ENCODE data around the gene NDE1.
"Not testable (repeated sequence)": the region's sequence is repeated elsewhere in the genome, so short reads cannot be mapped to it uniquely, and the experiment has no call there.

NDE1 gene

DNA sequence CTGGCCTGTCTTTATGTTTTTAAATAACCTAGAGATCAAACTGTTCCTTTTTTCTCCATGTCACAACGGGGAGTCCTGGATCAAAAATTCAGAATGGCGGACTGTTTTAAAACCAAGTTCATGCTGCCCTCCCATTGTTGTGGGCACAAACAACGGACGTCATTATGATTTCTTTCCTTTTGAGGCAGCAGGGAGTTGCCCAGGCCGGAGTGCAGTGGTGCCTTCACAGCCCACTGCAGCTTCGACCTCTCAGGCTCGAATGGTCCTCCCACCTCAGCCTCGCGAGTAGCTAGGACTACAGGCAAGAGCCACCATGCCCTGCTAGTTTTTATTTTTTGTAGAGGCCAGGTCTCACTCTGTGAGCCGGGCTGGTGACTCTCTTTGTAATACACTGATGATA is 26.5 kb downstream of the NDE1 start:
- no peak for TF ChIP-seq CTCF (IDR thresholded peaks at IDR 0.05; ENCODE audit: low read depth, low read length)
- H3K4me3 ChIP-seq (ENCODE audit: low read depth, low read length), result no peak overlapping the region

DNA sequence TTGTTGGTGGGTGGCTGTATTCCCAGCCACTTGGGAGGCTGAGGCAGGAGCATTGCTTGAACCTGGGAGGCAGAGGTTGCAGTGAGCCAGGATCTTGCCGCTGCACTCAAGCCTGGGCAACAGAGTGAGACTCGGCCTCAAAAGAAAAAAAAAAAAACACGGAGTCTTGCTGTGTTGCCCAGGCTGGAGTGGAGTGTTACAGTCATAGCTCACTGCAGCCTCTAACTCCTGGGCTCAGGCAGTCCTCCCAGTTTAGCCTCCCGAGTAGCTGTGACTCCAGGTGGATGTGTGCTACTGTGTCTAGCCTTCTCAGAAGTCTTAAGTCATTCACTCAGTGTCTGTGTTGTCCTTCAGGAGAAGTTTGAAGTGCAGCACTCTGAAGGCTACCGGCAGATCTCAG is 27.4 kb downstream of the NDE1 start:
- no peak for TF ChIP-seq CTCF (IDR thresholded peaks at IDR 0.05; ENCODE audit: low read depth, low read length)
- no peak overlapping the region for H3K4me3 ChIP-seq (ENCODE audit: low read depth, low read length)

DNA sequence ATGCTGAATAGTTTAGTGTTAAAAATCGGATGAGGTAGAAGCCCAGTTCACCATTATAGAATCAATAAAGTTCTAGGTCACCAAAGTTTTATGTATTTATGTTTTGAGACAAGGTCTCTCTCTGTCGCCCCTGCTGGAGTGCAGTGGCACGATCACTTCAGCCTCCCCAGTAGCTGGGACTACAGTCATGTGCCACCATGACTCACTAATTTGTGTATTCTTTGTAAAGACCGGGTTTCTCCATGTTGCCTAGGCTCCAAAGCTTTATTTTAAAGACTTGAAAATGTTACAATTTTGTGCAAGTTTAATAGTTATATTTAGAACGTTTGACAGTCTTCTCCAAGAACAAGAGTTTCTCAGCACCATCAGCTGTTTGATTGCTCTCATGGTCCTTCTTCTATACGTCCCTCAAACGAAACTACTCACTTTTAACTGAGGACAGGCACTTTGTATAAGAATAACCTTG is 32.1 kb downstream of the NDE1 start:
- TF ChIP-seq CTCF (IDR thresholded peaks at IDR 0.05; ENCODE audit: low read depth, low read length), result peak; percentile 67
- H3K4me3 ChIP-seq (ENCODE audit: low read depth, low read length), result no peak overlapping the region

DNA sequence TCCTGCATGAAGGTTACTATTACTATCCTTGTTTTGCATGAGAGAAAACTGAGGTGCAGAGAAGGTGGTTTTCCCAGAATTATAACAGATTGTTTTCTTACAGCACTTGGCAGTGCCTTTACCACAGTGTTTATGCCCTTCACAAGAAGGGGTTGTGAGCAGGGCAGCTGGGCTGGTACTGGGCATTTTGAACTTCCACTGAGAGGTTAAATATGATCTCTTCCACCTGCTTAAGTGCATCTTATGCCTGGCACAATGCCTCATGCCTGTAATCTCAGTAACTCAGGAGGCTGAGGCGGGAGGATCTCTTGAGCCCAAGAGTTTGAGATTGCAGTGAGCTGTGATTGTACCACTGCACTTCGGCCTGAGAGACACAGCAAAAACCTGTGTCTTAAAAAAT is 36.2 kb downstream of the NDE1 start:
- H3K4me3 ChIP-seq (ENCODE audit: low read depth, low read length), result no peak overlapping the region
- TF ChIP-seq CTCF (IDR thresholded peaks at IDR 0.05; ENCODE audit: low read depth, low read length), result no peak

GRCh38 chr16:15689290-15689689 is 39.2 kb downstream of the NDE1 start:
- no peak overlapping the region for H3K4me3 ChIP-seq (ENCODE audit: low read depth, low read length)
- TF ChIP-seq CTCF (IDR thresholded peaks at IDR 0.05; ENCODE audit: low read depth, low read length), result no peak

DNA sequence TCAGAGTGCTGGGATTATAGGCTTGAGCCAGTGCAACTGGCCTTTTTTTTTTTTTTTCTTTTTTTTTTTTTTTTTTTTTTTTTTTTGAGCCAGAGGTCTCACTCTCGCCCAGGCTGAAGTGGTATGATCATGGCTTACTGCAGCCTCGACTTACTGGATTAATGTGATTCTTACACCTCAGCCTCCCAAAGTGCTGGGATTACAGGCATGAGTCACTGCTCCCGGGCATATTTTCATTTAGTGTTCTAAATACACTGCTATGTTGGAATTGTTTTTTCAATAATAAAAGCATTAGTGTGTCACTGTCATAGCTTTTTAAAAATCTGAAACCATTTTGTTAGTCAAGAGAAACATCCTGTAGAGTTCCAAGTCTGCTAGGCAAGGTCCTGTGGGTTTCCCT is 40.3 kb downstream of the NDE1 start:
- no peak overlapping the region for H3K4me3 ChIP-seq (ENCODE audit: low read depth, low read length)
- no peak for TF ChIP-seq CTCF (IDR thresholded peaks at IDR 0.05; ENCODE audit: low read depth, low read length)

GRCh38 chr16:15691046-15691445 is 41.0 kb downstream of the NDE1 start:
- no peak for TF ChIP-seq CTCF (IDR thresholded peaks at IDR 0.05; ENCODE audit: low read depth, low read length)
- no peak overlapping the region for H3K4me3 ChIP-seq (ENCODE audit: low read depth, low read length)

DNA sequence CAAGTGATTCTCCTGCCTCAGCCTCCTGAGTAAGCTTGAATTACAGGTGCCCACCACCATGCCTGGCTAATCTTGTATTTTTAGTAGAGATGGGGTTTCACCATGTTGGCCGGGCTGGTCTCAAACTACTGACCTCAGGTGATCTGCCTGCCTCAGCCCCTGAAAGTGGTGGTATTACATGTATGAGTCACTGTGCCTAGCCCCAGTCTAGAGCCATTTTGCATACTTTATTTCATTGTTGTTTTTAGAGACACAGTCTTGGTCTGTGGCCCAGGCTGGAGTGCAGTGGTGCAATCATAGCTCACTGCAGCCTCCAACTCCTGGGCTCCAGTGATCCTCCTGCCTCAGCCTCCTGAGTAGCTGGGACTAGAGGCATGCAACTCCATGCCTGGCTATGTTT is 42.5 kb downstream of the NDE1 start:
- H3K4me3 ChIP-seq (ENCODE audit: low read depth, low read length), result not testable (repeated sequence)
